Lower leg skin (tissue), 3 donors: Measurements from ENCODE around the gene DOCK10.

ENCODE experiments used
- CTCF ChIP-seq, 3 donors: fragments of 450-650 bp; IDR thresholded peaks; one replicate each; pipeline ENCODE4 v1.5.1; 2016; ENCODE audit warnings: antibody characterized with exemption in 3 of 3, mild to moderate bottlenecking in 3 of 3, moderate library complexity in 2 of 3
- POLR2A ChIP-seq, 2 donors: fragments of 450-650 bp; IDR thresholded peaks; one replicate each; pipeline ENCODE4 v1.6.1; 2016 to 2017; ENCODE audit warnings: antibody characterized with exemption in 2 of 2, mild to moderate bottlenecking in 1 of 2, moderate library complexity in 1 of 2

GRCh38 chr2:224959556-224959955, 82.7 kb downstream of the DOCK10 start:
- no peak for TF ChIP-seq CTCF (IDR thresholded peaks at IDR 0.05)
- TF ChIP-seq POLR2A (IDR thresholded peaks at IDR 0.05), result no peak
